ENCODE data around the gene EVL.

Gene EVL

GRCh38 chr14:100132903-100133510 lies 67.8 kb downstream of the EVL start:
- no peak for DNase-seq

GRCh38 chr14:100134586-100134985 lies 69.4 kb downstream of the EVL start:
- DNase-seq: no peak

GRCh38 chr14:100135073-100135472 lies 69.9 kb downstream of the EVL start:
- no peak for DNase-seq

- DNase-seq: no peak
These were observed 70.6 kb downstream of the EVL start for GRCh38 chr14:100135784-100136183.

- no peak for DNase-seq
These were observed 72.0 kb downstream of the EVL start for GRCh38 chr14:100137173-100137572.

GRCh38 chr14:100138082-100138787 lies 73.0 kb downstream of the EVL start:
- DNase-seq: no peak

GRCh38 chr14:100138955-100139354 lies 73.7 kb downstream of the EVL start:
- DNase-seq: no peak

GRCh38 chr14:100140452-100141078 lies 75.3 kb downstream of the EVL start:
- DNase-seq: no peak

- no peak for DNase-seq
These were observed 75.9 kb downstream of the EVL start for GRCh38 chr14:100141098-100141497.

GRCh38 chr14:100142073-100143040 lies 77.1 kb downstream of the EVL start:
- no peak for DNase-seq

- DNase-seq: no peak
These were observed 78.3 kb downstream of the EVL start for GRCh38 chr14:100143523-100143922.

- no peak for DNase-seq
These were observed 78.7 kb downstream of the EVL start for GRCh38 chr14:100143934-100144333.

- DNase-seq: no peak
These were observed 79.4 kb downstream of the EVL start for GRCh38 chr14:100144645-100144995.

GRCh38 chr14:100144996-100145646 lies 79.9 kb downstream of the EVL start:
- no peak for DNase-seq

GRCh38 chr14:100145682-100146464 lies 80.7 kb downstream of the EVL start:
- no peak for DNase-seq

- no peak for DNase-seq
These were observed 81.4 kb downstream of the EVL start for GRCh38 chr14:100146531-100147091.

GRCh38 chr14:100147181-100147631 lies 82.0 kb downstream of the EVL start:
- DNase-seq: no peak

GRCh38 chr14:100147691-100148464 lies 82.7 kb downstream of the EVL start:
- DNase-seq: no peak

- DNase-seq: no peak
These were observed 83.9 kb downstream of the EVL start for GRCh38 chr14:100148837-100149731.

Measured in NCI-H2029 treated with DMSO at 0.1 percent for 48 hours (cell line).